ENCODE data around the gene SEMA3F.

SEMA3F gene

DNA sequence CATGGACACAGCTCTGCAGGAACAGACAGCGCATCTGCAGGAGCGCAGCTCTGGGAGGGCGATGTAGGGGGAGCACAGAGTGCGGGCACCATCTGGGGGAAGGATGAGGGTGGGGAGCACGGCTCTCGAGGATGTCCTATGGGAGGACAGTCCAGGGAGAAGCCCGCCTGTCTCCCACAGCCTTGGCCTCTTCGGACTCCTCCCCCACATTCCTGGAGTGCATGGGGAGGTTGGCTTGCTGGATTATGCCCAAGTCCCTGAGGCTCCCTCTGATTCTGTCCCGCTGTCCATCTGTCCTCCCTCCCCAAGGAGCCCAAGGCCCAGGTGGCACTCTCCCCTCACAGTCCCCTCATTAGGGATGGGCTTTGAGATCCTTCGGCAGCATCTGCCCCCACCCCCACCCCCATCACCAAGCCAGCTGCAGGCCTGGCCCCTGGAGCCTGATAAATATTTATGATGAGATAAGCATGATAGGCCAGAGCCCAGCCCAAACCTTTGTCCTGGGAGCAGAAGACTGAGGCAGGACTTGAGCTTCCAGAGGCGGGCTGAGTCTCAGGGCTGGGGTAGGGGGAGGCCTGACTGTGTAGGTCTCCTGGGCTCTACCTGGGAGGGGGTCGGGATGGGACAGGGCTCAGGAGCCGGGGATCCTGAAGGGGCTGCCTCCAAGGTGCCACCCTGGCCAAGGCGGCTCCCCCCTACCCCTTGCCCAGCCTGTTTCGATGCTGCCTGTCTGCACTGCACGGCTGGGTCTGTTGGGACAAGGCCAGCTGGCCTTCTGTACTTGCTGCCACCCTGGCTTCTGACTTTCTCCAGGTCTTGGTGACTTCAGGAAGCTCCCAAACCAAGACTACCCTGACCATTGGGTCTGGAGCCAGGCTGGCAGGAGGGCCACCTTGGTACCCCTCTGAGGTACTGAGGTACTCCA lies 28.6 kb upstream of the SEMA3F start:
- TF ChIP-seq EP300 (IDR thresholded peaks at IDR 0.05; ENCODE audit: borderline replicate concordance) (peak; percentile 34; the same call in 1 of the 2 replicates), TEAD4 (IDR thresholded peaks at IDR 0.05) (peak; percentile 91), TCF12 (IDR thresholded peaks at IDR 0.05; ENCODE audit: low read depth) (peak; percentile 31; the same call in 1 of the 2 replicates), NFIC (IDR thresholded peaks at IDR 0.05) (peak; percentile 68; the same call in 1 of the 2 replicates), FOXM1 (IDR thresholded peaks at IDR 0.05; ENCODE audit: borderline replicate concordance, low read depth) (no peak)
- TF ChIP-seq, protein P1, sequence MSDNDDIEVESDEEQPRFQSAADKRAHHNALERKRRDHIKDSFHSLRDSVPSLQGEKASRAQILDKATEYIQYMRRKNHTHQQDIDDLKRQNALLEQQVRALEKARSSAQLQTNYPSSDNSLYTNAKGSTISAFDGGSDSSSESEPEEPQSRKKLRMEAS (IDR thresholded peaks at IDR 0.05), result no peak

DNA sequence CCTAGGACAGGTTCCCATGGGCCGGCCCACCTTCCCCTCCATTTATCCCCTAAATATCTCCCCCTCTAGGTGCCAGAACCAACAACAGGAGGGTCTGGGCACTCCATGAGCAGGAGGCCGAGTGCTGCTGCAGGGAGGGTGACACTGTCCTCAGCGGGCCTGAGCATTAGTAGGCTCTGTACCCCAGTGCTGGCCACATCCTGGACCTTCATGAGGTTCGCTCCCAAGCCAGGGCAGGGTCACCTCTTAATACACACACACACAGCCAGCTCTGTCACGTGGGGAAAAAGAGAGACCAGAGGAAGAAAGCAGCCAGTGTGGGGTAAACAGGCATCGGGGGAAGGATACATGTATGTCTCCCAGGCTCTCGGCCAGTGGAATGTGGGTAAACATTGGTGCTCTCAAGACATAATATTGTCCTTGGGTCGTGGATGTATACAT lies 27.9 kb upstream of the SEMA3F start:
- TF ChIP-seq, protein P2, sequence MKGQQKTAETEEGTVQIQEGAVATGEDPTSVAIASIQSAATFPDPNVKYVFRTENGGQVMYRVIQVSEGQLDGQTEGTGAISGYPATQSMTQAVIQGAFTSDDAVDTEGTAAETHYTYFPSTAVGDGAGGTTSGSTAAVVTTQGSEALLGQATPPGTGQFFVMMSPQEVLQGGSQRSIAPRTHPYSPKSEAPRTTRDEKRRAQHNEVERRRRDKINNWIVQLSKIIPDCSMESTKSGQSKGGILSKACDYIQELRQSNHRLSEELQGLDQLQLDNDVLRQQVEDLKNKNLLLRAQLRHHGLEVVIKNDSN (IDR thresholded peaks at IDR 0.05), result no peak
- TF ChIP-seq FOXM1 (IDR thresholded peaks at IDR 0.05; ENCODE audit: borderline replicate concordance, low read depth) (no peak), CREB1 (IDR thresholded peaks at IDR 0.05; ENCODE audit: low read depth) (no peak), EGR1 (IDR thresholded peaks at IDR 0.05) (no peak), CEBPB (IDR thresholded peaks at IDR 0.05) (no peak), TCF12 (IDR thresholded peaks at IDR 0.05; ENCODE audit: low read depth) (no peak), REST (IDR thresholded peaks at IDR 0.05; ENCODE audit: low read depth) (no peak), TAF1 (IDR thresholded peaks at IDR 0.05; ENCODE audit: low read depth) (no peak), EP300 (IDR thresholded peaks at IDR 0.05; ENCODE audit: borderline replicate concordance) (no peak)
- TF ChIP-seq, protein P1 (IDR thresholded peaks at IDR 0.05), result no peak

DNA sequence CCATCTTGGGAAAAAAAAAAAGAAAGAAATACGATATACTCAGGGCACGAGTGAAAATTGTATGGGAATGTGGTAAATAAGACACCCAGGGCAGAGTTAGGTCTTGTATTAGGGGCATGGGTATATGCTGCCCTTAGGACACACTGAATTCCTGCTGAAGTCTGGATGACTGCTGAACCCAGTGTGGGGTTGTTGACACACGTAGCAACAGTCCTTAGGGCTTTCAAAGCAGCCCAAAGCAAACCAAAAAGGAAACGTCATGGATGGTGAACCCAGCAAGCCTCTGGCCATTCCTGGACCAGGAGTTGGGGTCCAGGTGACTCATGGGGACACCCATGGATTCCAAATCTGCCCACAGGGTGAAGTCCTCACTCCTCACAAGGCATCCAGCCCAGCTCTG lies 27.1 kb upstream of the SEMA3F start:
- TF ChIP-seq REST (IDR thresholded peaks at IDR 0.05; ENCODE audit: low read depth) (no peak), CEBPB (IDR thresholded peaks at IDR 0.05) (no peak), EP300 (IDR thresholded peaks at IDR 0.05; ENCODE audit: borderline replicate concordance) (no peak), TAF1 (IDR thresholded peaks at IDR 0.05; ENCODE audit: low read depth) (no peak), YY1 (IDR thresholded peaks at IDR 0.05; ENCODE audit: low read depth) (no peak), NFIC (IDR thresholded peaks at IDR 0.05) (no peak)

GRCh38 chr3:50130436-50130835 lies 24.7 kb upstream of the SEMA3F start:
- TF ChIP-seq RAD21 (IDR thresholded peaks at IDR 0.05; ENCODE audit: low read depth), result no peak
- peak; percentile 77 for TF ChIP-seq REST (IDR thresholded peaks at IDR 0.05; ENCODE audit: low read depth)

DNA sequence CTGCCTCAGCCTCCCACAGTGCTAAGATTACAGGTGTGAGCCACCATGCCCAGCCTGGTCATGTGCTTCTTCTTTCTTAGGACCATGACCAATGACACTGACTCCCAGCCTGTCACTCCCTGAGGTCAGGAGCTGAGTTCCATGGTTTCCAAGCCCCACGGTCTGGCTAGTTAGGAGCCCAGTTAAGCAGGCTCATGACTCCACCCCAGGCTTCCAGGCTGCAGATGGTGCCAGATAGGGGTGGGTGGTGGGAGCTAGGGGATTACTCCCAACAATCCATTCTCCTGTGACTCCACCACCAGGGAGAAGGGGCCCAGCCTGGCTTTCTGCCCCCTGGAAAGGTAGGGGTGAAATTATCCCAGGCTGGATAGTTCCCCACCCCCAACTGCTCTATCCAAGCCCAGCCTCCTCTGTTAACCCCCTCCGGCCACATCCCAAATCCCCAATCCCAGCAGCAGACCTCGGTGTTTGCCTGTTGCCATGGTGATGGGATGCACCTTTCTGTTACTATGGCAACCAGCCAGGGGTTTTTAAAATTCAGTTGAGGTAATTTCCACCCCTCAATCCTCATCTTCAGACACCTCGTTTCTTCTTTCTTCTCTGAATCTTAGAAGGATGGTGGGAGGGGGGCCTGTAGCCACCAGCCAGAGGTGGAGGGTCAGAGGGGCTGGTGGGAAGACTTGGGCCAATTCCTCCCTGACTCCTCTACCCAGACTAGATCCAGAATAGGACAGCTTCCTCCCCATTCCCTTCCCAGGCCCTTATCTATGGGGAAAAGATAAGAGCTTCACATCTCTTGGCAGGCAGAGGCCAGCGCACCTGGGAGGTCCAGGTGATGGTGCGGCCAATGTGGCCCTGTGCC lies 22.5 kb upstream of the SEMA3F start:
- no peak for TF ChIP-seq ZBTB7A (IDR thresholded peaks at IDR 0.05; ENCODE audit: low read depth)
